Right atrium auricular region (tissue), 2 donors: ENCODE results near the gene FAM13A. TPM values are rescaled to one million over a fixed set of nuclear protein-coding genes. Genes with fewer than 3 reads are reported as not detected.

Experiments used
- DNase-seq: peaks from one replicate; pipeline ENCODE4 v3.0.0-alpha.2; 2019; ENCODE audit warnings: low spot score
- H3K27ac ChIP-seq, 2 donors: fragments of 200-600 bp; sonication (generic); 1 replicate in 1 of 2; 2 replicates in 1 of 2; pipeline ENCODE4 v1.5.1; 2016 to 2019
- H3K27me3 ChIP-seq, 2 donors: fragments of 200-600 bp; sonication (generic); one replicate each; pipeline versions ENCODE4 v1.5.1 to v1.6.0; 2017 to 2019
- H3K36me3 ChIP-seq: fragments of 200-600 bp; sonication (generic); one replicate; pipeline ENCODE4 v1.5.1; 2016
- H3K4me1 ChIP-seq, 2 donors: fragments of 200-600 bp; sonication (generic); one replicate each; pipeline versions ENCODE4 v1.5.1 to v1.6.0; 2017 to 2019
- H3K4me3 ChIP-seq, 2 donors: fragments of 200-600 bp; sonication (generic); 1 replicate in 1 of 2; 2 replicates in 1 of 2; pipeline ENCODE4 v1.5.1; 2017 to 2019; ENCODE audit warnings: mild to moderate bottlenecking in 1 of 2, moderate library complexity in 1 of 2
- H3K9me3 ChIP-seq, 2 donors: fragments of 200-600 bp; sonication (generic); one replicate each; pipeline ENCODE4 v1.5.1; 2019
- CTCF ChIP-seq, 2 donors: fragments of 200-600 bp; sonication (generic); IDR thresholded peaks; one replicate each; pipeline ENCODE4 v1.5.1; 2019; ENCODE audit warnings: antibody characterized with exemption in 2 of 2
- total RNA-seq, 2 donors: library from RNA; depleted of rRNA; stranded (reverse); fragments of >200 nt; gene quantifications; one replicate each; pipeline ENCODE4 v1.1.0, GENCODE V29; 2016

FAM13A gene
- total RNA-seq, 2 donors from 2014 or later, result 8.1 to 13.6 TPM

- Histone ChIP-seq H3K27ac (no peak overlapping the region), H3K4me3 (no peak overlapping the region), H3K27me3 (no peaks in the 10 kb centered on the region), H3K9me3 (no peaks in the 10 kb centered on the region), H3K36me3 (no peaks in the 10 kb centered on the region), H3K4me1 (no peaks in the 10 kb centered on the region)
- TF ChIP-seq CTCF (IDR thresholded peaks at IDR 0.05), result no peak
- no peak for DNase-seq
These were observed 104.9 kb downstream of the FAM13A start for GRCh38 chr4:88952081-88952480.

- Histone ChIP-seq H3K27me3 (no peaks in the 10 kb centered on the region), H3K36me3 (no peaks in the 10 kb centered on the region), H3K4me1 (no peaks in the 10 kb centered on the region), H3K27ac (no peak overlapping the region), H3K4me3 (no peak overlapping the region), H3K9me3 (no peaks in the 10 kb centered on the region)
- no peak for DNase-seq
- no peak for TF ChIP-seq CTCF (IDR thresholded peaks at IDR 0.05)
These were observed 107.4 kb downstream of the FAM13A start for GRCh38 chr4:88949605-88950004.

GRCh38 chr4:88940506-88940905 lies 116.5 kb downstream of the FAM13A start:
- Histone ChIP-seq H3K9me3 (no peaks in the 10 kb centered on the region), H3K27me3 (no peaks in the 10 kb centered on the region), H3K4me3 (no peak overlapping the region), H3K36me3 (no peaks in the 10 kb centered on the region), H3K27ac (no peak overlapping the region), H3K4me1 (no peaks in the 10 kb centered on the region)
- no peak for TF ChIP-seq CTCF (IDR thresholded peaks at IDR 0.05)
- DNase-seq, result no peak

GRCh38 chr4:88939697-88940096 lies 117.3 kb downstream of the FAM13A start:
- no peaks in the 10 kb centered on the region for H3K36me3 ChIP-seq

GRCh38 chr4:88938138-88938537 lies 118.8 kb downstream of the FAM13A start:
- no peak overlapping the region for H3K4me3 ChIP-seq
- no peak for TF ChIP-seq CTCF (IDR thresholded peaks at IDR 0.05)
- H3K27ac ChIP-seq, result no peak overlapping the region
- no peaks in the 10 kb centered on the region for H3K4me1 ChIP-seq
- no peak for DNase-seq
- H3K9me3 ChIP-seq, result no peaks in the 10 kb centered on the region
- H3K27me3 ChIP-seq, result no peaks in the 10 kb centered on the region
- H3K36me3 ChIP-seq, result no peaks in the 10 kb centered on the region

More at GRCh38 chr4:88939697-88940096, 117.3 kb downstream of the FAM13A start:
- no peak for TF ChIP-seq CTCF (IDR thresholded peaks at IDR 0.05)
- H3K4me3 ChIP-seq, result no peak overlapping the region
- no peaks in the 10 kb centered on the region for H3K9me3 ChIP-seq
- DNase-seq, result no peak
- H3K27me3 ChIP-seq, result no peaks in the 10 kb centered on the region
- H3K4me1 ChIP-seq, result no peaks in the 10 kb centered on the region
- H3K27ac ChIP-seq, result no peak overlapping the region

GRCh38 chr4:88937081-88937480 lies 119.9 kb downstream of the FAM13A start:
- no peaks in the 10 kb centered on the region for H3K36me3 ChIP-seq
- H3K4me3 ChIP-seq, result no peak overlapping the region
- no peak for DNase-seq
- H3K4me1 ChIP-seq, result no peaks in the 10 kb centered on the region
- no peak for TF ChIP-seq CTCF (IDR thresholded peaks at IDR 0.05)
- H3K27me3 ChIP-seq, result no peaks in the 10 kb centered on the region
- no peaks in the 10 kb centered on the region for H3K9me3 ChIP-seq
- no peak overlapping the region for H3K27ac ChIP-seq
